ENCODE results near the gene ANKHD1.
"Not testable (repeated sequence)": the region's sequence is repeated elsewhere in the genome, so short reads cannot be mapped to it uniquely, and the experiment has no call there.

ANKHD1 gene

DNA sequence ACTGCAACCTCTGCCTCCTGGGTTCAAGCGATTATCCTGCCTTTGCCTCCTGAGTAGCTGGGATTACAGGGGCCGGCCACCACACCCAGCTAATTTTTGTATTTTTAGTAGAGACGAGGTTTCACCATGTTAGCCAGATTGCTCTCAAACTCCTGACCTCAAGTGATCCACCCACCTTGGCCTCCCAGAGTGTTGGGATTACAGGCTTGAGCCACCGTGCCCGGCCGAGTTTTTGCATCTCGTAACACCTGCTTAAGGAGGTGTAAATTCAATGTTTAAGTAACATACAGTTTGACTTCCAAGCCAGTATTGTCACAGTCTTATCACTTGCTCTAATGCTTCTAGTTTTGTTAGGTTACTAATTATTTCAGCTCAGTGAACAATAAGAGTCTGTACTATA is 19.7 kb downstream of the ANKHD1 start:
- not testable (repeated sequence) for H3K4me3 ChIP-seq (ENCODE audit: low read depth, low read length)

DNA sequence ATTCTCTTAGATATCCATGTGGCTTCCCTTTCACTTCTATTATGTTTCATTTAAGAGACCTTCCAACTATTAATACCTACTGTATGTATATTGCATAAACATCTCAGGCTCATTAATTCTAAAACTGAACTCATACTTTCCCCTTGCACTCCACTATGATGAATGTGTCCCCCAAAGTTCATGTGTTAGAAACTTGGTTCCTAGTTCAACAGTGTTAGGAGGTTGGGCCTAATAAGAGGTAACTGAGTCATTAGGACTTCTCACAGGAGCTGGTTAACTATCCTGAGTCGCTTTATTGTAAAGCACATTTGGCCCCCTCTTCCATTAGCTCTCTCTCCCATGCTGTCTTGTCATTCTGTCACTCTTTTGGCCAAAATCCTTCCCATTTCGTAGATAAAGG is 22.0 kb downstream of the ANKHD1 start:
- H3K4me3 ChIP-seq (ENCODE audit: low read depth, low read length) = no peak overlapping the region

DNA sequence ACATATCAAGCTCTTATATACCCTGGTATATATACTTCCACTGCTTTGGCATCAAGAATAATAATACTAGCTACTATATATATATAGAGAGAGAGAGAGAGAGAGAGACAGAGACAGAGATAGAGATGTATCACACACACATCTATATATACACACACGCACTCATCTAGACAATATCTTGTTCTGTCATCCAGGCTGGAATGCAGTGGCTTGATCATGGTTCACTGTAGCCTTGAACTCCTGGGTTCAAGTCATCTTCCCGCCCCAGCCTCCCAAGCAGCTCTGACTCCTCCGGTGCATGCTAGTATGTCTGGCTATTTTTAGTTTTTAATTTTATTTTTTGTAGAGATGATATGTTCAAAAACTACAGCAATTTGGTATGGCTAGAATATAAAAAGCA is 22.5 kb downstream of the ANKHD1 start:
- H3K4me3 ChIP-seq (ENCODE audit: low read depth, low read length) = no peak overlapping the region

DNA sequence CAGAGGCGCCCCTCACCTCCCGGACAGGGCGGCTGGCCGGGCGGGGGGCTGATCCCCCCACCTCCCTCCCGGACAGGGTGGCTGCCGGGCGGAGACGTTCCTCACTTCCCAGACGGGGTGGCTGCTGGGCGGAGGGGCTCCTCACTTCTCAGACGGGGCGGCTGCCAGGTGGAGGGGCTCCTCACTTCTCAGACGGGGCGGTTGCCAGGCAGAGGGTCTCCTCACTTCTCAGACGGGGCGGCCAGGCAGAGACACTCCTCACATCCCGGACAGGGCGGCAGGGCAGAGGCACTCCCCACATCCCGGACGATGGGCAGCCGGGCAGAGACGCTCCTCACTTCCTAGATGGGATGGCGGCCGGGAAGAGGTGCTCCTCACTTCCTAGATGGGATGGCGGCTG is 26.1 kb downstream of the ANKHD1 start:
- not testable (repeated sequence) for H3K4me3 ChIP-seq (ENCODE audit: low read depth, low read length)

DNA sequence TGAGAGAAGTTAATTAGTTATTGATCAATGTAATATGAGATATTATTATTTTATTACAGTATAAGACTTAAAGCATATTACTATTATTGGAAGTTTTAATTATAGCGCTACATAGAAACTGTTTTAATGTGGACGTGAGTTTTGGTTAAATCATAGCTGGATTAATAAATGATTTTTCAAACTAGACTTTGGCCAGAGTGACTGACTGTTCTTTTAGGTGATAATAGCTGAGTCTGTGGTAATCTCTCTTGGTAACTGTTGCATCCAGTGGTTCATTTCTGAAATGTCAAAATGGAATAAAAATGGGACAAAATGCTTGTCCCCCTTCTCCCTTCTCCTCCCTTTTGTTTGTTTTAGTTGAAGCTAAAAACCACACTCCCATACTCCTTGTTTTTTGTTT is 28.1 kb downstream of the ANKHD1 start:
- no peak overlapping the region for H3K4me3 ChIP-seq (ENCODE audit: low read depth, low read length)

DNA sequence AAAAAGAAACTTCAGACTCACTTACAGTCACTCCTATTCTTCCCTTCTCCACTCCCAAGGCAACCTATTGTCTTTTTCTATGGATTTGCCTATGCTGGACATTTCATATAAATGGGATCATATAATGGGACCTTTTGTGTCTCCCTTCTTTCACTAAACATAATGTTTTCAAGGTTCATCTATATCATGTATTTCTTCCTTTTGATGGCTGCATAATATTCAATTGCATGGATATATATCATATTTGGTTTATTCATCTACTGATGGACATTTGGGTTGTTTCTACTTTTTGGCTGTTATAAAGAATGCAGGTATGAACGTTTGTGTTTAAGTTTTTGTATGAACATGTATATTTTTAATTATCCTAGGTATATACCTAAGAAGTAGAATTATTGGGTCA is 30.6 kb downstream of the ANKHD1 start:
- H3K4me3 ChIP-seq (ENCODE audit: low read depth, low read length) = no peak overlapping the region

DNA sequence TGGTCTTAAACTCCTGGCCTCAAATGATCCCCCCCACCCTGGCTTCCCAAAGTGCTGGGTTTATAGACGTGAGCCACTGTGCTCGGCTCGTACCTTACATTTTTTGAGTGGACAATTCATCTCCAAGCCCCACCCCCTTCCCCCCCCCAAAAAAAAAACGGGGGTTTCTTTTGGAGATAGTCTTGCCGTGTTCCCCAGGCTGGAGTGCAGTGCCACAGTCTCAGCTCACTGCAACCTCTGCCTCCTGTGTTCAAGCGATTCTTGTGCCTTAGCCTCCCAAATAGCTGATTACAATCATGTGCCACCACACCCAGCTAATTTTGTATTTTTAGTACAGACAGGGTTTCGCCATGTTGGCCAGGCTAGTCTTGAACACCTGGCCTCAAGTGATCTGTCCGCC is 31.3 kb downstream of the ANKHD1 start:
- H3K4me3 ChIP-seq (ENCODE audit: low read depth, low read length) = no peak overlapping the region

DNA sequence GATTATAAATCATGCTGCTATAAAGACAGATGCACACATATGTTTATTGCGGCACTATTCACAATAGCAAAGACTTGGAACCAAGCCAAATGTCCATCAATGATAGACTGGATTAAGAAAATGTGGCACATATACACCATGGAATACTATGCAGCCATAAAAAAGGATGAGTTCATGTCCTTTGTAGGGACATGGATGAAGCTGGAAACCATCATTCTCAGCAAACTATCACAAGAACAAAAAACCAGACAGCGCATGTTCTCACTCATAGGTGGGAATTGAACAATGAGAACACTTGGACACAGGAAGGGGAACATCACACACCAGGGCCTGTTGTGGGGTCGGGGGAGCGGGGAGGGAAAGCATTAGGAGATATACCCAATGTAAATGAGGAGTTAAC is 55.7 kb downstream of the ANKHD1 start:
- H3K4me3 ChIP-seq (ENCODE audit: low read depth, low read length) = not testable (repeated sequence)

DNA sequence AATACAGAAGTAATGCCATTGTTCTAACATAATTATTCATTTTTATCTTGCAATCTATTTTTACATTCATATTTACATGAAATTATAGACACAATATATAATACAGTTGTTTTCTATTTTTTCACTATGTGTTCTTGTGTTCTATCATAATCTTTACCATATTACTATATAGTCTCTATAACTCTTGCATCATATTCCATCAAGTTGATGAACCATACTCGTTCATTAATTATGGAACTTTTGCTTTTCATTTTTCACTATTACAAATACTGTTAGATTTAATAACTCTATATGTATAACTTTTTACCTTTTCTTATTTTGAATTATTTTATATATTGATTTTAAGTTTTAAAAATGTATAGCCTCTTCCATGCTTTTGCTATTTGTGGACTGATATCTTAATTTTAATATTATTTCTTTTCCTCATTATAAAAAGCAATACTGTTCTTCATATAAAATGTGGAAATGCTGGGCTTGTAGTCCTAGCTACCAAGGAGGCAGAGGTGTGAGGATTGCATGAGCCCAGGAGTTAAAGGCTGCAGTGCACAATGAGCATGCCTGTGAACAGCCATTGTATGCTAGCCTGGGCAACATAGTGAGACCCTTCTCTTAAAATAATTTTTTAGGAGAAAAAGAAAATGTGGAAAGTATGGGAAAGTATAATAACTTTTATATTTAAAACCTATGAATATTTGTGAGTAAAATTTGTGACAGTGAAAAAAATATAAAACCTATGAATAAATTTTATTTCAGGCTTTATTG is 65.5 kb downstream of the ANKHD1 start:
- no peak overlapping the region for H3K4me3 ChIP-seq (ENCODE audit: low read depth, low read length)

DNA sequence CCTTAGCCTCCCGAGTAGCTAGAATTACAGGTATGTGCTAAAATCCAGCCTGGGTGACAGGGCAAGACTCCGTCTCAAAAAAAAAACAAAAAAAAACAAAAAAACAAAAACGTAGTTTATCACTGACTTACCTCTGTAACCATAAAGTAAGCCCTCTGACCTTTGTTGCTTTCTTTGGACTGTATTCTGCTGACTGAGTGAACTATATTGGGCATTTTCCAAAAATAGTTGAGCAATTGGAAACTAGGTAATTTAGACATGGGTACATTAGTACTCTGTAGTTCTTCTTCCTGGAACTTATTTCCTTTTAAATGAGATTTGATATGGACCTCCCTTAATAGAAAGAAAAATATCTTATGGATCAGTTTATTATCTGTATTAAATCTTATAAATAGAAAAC is 66.6 kb downstream of the ANKHD1 start:
- no peak overlapping the region for H3K4me3 ChIP-seq (ENCODE audit: low read depth, low read length)

DNA sequence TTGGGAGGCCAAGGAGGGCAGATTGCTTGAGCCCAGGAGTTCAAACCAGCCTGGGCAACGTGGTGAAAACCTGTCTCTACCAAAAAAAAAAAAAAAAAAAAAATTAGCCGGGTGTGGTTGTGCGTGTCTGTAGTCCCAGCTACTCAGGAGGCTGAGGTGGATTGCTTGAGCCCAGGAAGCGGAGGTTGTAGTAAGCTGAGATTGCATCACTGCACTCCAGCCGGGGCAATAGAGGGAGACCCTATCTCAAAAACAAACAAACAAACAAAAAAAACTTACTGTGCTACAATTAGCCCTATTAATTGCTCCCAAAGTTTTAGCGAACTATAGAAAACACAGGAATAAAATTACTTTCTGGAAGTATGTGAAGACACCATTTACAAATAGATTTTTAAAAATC is 67.6 kb downstream of the ANKHD1 start:
- H3K4me3 ChIP-seq (ENCODE audit: low read depth, low read length) = no peak overlapping the region

DNA sequence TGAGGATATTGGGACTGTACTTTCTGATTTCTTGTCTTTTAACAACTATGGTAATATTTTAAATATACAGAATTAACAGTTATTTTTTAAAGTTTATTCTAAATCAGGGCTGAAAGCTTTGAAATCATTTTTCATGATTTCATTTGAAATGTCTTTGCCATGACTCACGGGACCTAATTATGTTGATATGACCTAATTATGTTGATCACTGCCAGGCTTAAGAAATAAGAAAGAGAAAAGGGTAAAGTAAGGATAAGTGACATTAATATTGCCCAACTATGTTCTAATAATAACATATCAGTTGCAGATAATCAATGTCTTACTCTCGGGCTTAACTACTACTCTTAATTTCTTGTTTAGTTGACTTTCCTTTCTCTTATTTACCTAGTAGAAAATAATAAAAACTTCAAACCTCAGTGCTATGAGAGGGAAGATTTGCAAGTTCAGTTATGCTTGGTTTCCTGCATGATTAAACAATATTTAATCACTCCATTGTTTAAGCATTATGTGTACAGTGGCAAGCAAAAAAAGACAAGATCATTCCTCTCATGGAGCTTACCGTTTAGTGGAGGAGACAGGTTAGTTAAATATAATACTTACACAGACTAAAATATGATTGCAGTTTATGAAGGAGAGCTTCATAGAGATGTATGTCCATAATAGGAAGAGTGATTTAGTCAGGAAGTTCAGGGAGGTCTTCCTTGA is 78.8 kb downstream of the ANKHD1 start:
- no peak overlapping the region for H3K4me3 ChIP-seq (ENCODE audit: low read depth, low read length)

DNA sequence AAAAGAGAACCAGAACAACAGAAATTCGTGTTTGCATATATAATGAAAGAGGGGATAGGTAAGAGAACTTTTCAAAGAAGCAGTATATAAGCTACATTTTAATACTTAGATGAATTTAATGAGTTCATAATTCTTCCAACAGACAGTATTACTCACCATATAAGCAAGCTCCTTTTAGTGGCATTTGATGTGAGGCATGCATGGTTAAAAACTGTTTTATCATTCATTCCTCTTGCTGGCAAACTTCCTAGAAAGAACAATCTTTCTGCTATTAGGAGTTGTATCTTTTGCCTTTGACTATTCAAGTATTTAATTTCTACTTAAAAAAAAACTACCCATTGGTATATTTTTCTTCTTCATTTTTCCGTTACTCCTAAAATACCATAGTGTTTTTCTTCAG is 80.1 kb downstream of the ANKHD1 start:
- H3K4me3 ChIP-seq (ENCODE audit: low read depth, low read length) = no peak overlapping the region

DNA sequence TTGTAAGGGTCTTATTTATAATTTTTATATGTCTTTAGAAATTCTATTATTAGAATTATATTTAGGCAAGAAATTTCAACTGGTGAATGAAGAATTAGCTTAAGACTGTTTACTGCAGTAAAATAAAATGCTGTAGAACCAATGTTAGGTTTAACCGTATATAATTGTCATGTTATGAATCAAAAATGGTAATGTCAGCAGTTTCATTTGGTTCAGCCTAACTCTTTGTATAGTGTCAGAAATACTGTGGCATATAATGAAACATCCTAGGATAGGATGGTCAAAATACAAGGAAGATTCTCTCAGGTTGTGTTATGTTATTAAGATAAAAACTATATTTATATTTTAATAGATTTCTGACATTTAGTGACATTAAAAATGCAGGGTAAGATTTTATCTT is 81.4 kb downstream of the ANKHD1 start:
- no peak overlapping the region for H3K4me3 ChIP-seq (ENCODE audit: low read depth, low read length)

DNA sequence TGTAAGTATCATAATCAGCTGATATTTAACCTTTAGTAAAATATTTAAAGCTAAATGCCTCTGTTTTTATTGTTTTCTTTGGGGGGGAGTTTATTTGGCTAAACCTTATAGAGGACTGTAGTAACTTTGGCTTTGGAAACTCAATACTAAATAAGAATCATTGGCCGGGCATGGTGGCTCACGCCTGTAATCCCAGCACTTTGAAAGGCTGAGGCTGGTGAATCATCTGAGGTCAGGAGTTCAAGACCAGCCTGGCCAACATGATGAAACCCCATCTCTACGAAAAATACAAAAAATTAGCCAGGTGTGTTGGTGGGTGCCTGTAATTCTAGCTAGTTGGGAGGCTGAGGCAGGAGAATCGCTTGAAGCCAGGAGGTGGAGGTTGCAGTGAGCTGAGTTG is 86.5 kb downstream of the ANKHD1 start:
- H3K4me3 ChIP-seq (ENCODE audit: low read depth, low read length) = not testable (repeated sequence)

DNA sequence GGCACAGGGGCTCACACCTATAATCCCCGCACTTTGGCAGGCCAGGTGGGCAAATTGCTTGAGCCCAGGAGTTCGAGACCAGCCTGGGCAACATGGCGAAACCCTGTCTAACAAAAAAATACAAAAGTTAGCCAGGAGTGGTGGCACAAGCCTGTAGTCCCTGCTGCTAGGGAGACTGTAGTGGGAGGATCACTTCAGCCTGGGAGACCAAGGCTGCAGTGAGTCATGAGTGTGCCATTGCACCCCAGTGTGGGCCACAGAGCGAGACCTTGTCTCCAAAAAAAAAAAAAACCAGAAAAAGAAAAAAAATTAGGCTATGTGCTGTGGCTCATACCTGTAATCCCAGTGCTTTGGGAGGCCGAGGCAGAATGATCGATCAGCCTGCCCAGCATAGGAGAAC is 87.3 kb downstream of the ANKHD1 start:
- no peak overlapping the region for H3K4me3 ChIP-seq (ENCODE audit: low read depth, low read length)

DNA sequence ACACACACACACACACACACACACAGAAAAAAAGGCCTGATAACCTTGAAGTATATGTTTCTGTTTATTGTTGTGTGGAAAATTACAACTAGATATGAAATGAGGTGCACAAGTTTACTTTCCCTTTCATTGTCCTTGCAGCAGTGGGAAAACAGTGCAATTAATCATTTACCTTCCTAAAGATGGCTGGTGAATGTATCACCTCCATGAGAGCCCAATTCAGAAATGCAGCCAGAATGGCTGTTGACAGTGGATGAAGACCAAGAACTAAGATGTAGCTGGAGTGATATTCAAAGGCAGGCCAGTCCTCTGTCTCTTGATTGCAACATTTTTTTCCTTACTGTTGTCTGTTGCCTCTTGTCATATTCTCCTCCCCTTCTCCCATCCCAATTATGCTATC is 96.3 kb downstream of the ANKHD1 start:
- no peak overlapping the region for H3K4me3 ChIP-seq (ENCODE audit: low read depth, low read length)

DNA sequence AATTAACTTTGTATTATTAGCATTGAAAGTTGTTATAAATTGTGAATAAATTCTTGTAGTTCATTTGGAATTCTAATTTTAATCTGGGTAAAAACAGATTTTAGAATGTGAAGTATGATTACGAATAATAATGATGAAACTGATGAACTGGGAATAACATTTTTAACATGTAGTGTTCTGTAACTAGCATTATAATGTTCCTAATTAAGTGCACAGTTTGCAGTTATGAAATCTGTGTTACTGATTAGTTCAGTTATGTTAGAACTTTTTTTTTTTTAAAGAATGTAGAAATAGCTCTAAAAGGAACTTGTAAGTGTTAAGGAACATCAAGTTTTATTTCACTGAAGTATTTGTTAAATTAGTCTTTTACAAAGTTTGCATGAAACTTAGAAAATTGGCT is 97.0 kb downstream of the ANKHD1 start:
- H3K4me3 ChIP-seq (ENCODE audit: low read depth, low read length) = no peak overlapping the region

DNA sequence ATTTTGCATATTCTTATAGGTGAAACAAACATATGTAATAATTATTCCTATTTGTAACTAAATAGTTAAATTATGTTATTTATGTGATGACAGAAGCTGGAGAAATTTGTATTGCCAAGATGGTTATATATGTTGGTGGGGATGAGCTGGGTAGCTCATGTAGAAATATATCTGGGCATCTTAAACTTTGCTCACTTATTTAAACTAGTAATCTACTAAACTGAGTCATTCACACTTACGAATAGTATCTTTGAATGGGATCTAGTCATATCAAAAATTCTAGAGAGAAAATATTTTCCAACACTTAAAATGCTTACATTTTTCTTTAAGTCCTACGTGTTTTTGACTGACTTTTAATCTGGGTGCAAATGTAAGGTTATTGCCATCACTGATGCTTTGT is 101.2 kb downstream of the ANKHD1 start:
- no peak overlapping the region for H3K4me3 ChIP-seq (ENCODE audit: low read depth, low read length)

DNA sequence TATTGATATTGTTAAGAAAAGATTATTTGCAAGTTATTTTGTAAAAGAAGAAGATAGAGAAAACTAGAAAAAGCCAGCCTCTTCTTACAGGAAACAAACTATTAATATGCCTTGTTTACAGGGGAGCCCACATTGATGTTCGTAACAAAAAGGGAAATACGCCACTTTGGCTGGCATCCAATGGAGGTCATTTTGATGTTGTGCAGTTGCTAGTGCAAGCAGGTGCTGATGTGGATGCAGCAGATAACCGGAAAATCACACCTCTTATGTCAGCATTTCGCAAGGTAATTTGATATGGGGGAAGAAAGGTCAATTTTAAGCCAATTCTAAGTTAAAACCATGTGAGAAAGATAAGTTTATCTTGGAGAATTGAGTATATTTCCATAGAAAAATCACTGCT is 108.3 kb downstream of the ANKHD1 start:
- H3K4me3 ChIP-seq (ENCODE audit: low read depth, low read length) = no peak overlapping the region

DNA sequence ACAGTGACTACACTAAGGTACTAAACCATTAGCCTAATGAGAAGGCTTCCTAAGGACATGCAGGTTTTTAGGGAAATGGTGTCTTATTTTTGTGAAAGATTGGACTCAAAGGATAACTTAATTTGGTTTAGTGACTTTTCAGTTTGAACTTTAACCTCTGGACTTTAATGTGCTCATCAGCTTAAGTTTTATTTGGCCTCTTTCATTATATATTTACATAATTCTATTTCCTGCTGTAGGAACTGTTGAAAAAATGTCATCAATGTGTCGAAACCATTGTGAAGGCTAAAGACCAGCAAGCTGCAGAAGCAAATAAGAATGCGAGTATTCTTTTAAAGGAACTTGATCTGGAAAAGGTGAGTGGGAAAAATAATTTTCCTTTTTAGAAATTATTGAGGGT is 111.5 kb downstream of the ANKHD1 start:
- no peak overlapping the region for H3K4me3 ChIP-seq (ENCODE audit: low read depth, low read length)

DNA sequence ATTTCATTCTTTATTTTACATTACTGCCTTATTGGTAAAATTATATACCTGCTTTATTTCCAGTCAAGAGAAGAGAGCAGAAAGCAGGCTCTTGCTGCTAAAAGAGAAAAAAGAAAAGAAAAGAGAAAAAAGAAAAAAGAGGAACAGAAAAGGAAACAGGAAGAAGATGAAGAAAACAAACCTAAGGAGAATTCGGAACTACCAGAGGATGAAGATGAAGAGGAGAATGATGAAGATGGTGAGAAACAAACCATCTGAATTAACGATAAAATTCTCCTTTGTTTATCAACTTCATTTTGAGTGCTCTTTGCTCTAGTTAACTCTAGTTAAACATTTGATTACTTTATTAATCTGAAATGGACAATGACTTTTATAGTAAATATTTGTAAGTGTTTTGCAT is 122.4 kb downstream of the ANKHD1 start:
- H3K4me3 ChIP-seq (ENCODE audit: low read depth, low read length) = no peak overlapping the region

DNA sequence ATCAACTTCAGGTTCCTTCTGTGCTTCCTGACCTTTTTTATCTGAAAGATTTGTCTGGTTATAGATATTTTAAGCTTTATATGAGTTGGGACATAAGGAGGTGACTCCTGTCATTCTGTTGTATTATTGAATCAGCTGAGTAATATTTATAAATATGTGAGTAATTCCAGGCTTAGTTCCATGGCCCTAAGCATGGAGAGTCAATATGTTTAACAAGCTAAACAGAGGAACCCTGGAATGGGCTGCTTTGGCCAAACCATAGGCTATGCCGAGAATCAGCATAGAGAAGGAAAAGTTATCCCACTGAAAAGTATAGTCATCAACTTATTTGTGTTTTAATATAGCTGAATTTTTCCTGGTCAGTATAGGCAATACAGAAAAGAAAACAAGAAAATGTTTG is 138.6 kb downstream of the ANKHD1 start:
- H3K4me3 ChIP-seq (ENCODE audit: low read depth, low read length) = no peak overlapping the region

Data from iPS-11a (cell line).